ENCODE results near the gene BID. TPM values are rescaled to one million over a fixed set of nuclear protein-coding genes. Genes with fewer than 3 reads are reported as not detected.

The BID gene
- total and polyA plus RNA-seq, 2 of the 8 experiments (the other 6 are each of a cell fraction or from before 2014, with no cell fraction given): 39.3 to 114 TPM

GRCh38 chr22:17694193-17694592 lies 80.1 kb downstream of the BID start:
- no peak overlapping the region for H3K23ac ChIP-seq (ENCODE audit: insufficient read length)
- no peaks in the 10 kb centered on the region for H3K79me1 ChIP-seq (ENCODE audit: low read depth, low read length)
- TF ChIP-seq ZNF274 (IDR thresholded peaks at IDR 0.05; ENCODE audit: borderline replicate concordance, extremely low read depth, low read length): no peak
- TF ChIP-seq NANOG (IDR thresholded peaks at IDR 0.05; ENCODE audit: insufficient read depth, low read depth, low read length, poor library complexity, severe bottlenecking): no peak
- TF ChIP-seq CTBP2 (IDR thresholded peaks at IDR 0.05; ENCODE audit: borderline replicate concordance, insufficient read depth, insufficient read length, low read length): no peak
- no peak for TF ChIP-seq SIX5 (IDR thresholded peaks at IDR 0.05; ENCODE audit: low read depth, low read length)
- TF ChIP-seq HDAC6 (IDR thresholded peaks at IDR 0.05; ENCODE audit: low read depth, low read length): no peak
- TF ChIP-seq SRF (IDR thresholded peaks at IDR 0.05; ENCODE audit: low read depth, low read length): no peak
- no peak for TF ChIP-seq GABPA (IDR thresholded peaks at IDR 0.05; ENCODE audit: borderline replicate concordance, insufficient read depth, low read length)
- no peak for TF ChIP-seq CBX5 (IDR thresholded peaks at IDR 0.05; ENCODE audit: low read depth, low read length)
- TF ChIP-seq CREB1 (IDR thresholded peaks at IDR 0.05): no peak
- no peak for TF ChIP-seq SP2 (IDR thresholded peaks at IDR 0.05; ENCODE audit: low read length)
- TF ChIP-seq ATF2 (IDR thresholded peaks at IDR 0.05; ENCODE audit: low read length): no peak
- TF ChIP-seq PHF8 (conservative IDR thresholded peaks at IDR 0.05; ENCODE audit: low read depth, low read length): no peak
- TF ChIP-seq BRCA1 (IDR thresholded peaks at IDR 0.05; ENCODE audit: low read depth, low read length): no peak
- no peak overlapping the region for H2BK12ac ChIP-seq (ENCODE audit: low read depth, low read length)
- no peak overlapping the region for H2BK20ac ChIP-seq (ENCODE audit: low read length)
- no peak overlapping the region for H4K8ac ChIP-seq (ENCODE audit: extremely low read depth, insufficient read depth, low read length)
- H3K79me2 ChIP-seq (ENCODE audit: control insufficient read depth in 1 of 2, insufficient read depth in 2 of 2, low read length in 2 of 2): no peaks in the 10 kb centered on the region
- no peaks in the 10 kb centered on the region for H3K23me2 ChIP-seq (ENCODE audit: low read depth, low read length)
- H3K27ac ChIP-seq (ENCODE audit: low read depth, low read length): no peak overlapping the region
- no peak overlapping the region for H3K4me2 ChIP-seq (ENCODE audit: insufficient read depth in 1 of 2, low read depth in 2 of 2, low read length in 2 of 2)
- WGBS, 2 experiments (ENCODE audit: extremely low coverage in 1 of 2, insufficient coverage in 1 of 2, insufficient read length in 1 of 2, insufficient replicate concordance in 2 of 2, low coverage in 1 of 2, low lambda C conversion rate in 2 of 2, missing lambda C conversion rate in 1 of 2): 92% methylated on average over 2 of the region's 2 CpGs; no CpG with 5 or more reads in 1 of the 2 experiments
- H2AK5ac ChIP-seq (ENCODE audit: low read depth, low read length): no peak overlapping the region
- no peak for FAIRE-seq
- no peak overlapping the region for H2AFZ ChIP-seq (ENCODE audit: low read length)
- H3K56ac ChIP-seq (replicated peaks; ENCODE audit: insufficient read length, low read depth, low read length): no peak overlapping the region
- no peak overlapping the region for H4K91ac ChIP-seq (replicated peaks; ENCODE audit: insufficient read length, low read length)
- no peak overlapping the region for H2BK15ac ChIP-seq (ENCODE audit: low read length)
- ChIA-PET POLR2A (ENCODE audit: partially characterized antibody) (no interaction called here), CTCF (ENCODE audit: partially characterized antibody) (no interaction called here)
- DNase-seq (ENCODE audit: low read depth in 1 of 2, low spot score in 2 of 2): no peak
- H3K27me3 ChIP-seq (replicated peaks in 1 of 4; ENCODE audit: control insufficient read depth in 3 of 4, extremely low read depth in 1 of 4, insufficient read depth in 3 of 4, low read length in 3 of 4): no peaks in the 10 kb centered on the region
- H3K4ac ChIP-seq (replicated peaks; ENCODE audit: insufficient read length, low read depth, low read length): no peak overlapping the region
- H4K5ac ChIP-seq (ENCODE audit: insufficient read length, low read depth, low read length): no peak overlapping the region
- H3K4me1 ChIP-seq (replicated peaks in 1 of 4; ENCODE audit: control insufficient read depth in 3 of 4, insufficient read depth in 4 of 4, low read length in 3 of 4): no peaks in the 10 kb centered on the region
- H3K18ac ChIP-seq (ENCODE audit: extremely low read depth, low read length): no peak overlapping the region
- no peak overlapping the region for H2BK5ac ChIP-seq (ENCODE audit: low read depth, low read length)
- no peaks in the 10 kb centered on the region for H3K9me3 ChIP-seq (ENCODE audit: insufficient read depth in 2 of 2, low read depth in 1 of 2, low read length in 1 of 2)
- no peak overlapping the region for H3K14ac ChIP-seq (ENCODE audit: insufficient read length)
- H4K20me1 ChIP-seq (replicated peaks in 1 of 2; ENCODE audit: control insufficient read depth in 1 of 2, insufficient read depth in 2 of 2, low read length in 2 of 2): peaks cover 0 to 2% of the 10 kb centered on the region in 2 experiments
- no peak overlapping the region for H3K4me3 ChIP-seq (ENCODE audit: extremely low read depth in 1 of 4, insufficient read depth in 2 of 4, low read depth in 3 of 4, low read length in 4 of 4)
- 0 out of 8 replicates have a peak, but pooled peaks cover 0 to 3% (median 0%) of the 10 kb centered on the region in 4 experiments for H3K36me3 ChIP-seq (ENCODE audit: control insufficient read depth in 2 of 4, insufficient read depth in 4 of 4, low read length in 3 of 4)
- H3K9ac ChIP-seq (replicated peaks in 1 of 4; ENCODE audit: extremely low read depth in 1 of 4, low read depth in 3 of 4, low read length in 3 of 4): no peak overlapping the region
- H2BK120ac ChIP-seq (replicated peaks; ENCODE audit: low read depth, low read length): no peak overlapping the region
